Panc1 (cell line): ENCODE results near the gene PTPRO. TPM values are rescaled to one million over a fixed set of nuclear protein-coding genes. Genes with fewer than 3 reads are reported as not detected.

Experiments used
- ATAC-seq: fragments of 200-7000 bp; cut with Tn5 transposase; 2 replicates; pipeline ENCODE4 v1.9.1; 2020; ENCODE audit warnings: mild to moderate bottlenecking, moderate library complexity
- BruUV-seq: library from RNA; stranded (reverse); fragments of 400-500 nt; replicated peaks from 2 replicates; lab custom pipeline; 2021; lab: Mats Ljungman, UMichigan
- CTCF ChIA-PET: fragments of 300-600 bp; sonication (Branson Sonifier 250); formaldehyde crosslinking; loops from one replicate; lab custom pipeline; 2022; ENCODE audit warnings: antibody characterized with exemption; lab: Charles Lee
- POLR2A ChIA-PET: fragments of 300-600 bp; sonication (Branson Sonifier 250); formaldehyde crosslinking; loops from one replicate; lab custom pipeline; 2022; ENCODE audit warnings: antibody characterized with exemption; lab: Charles Lee
- DNase-seq: peaks from one replicate; pipeline ENCODE4 v3.0.0-alpha.2; 2010; ENCODE audit warnings: low read depth, low spot score
- H3K27ac ChIP-seq: 2 replicates; pipeline ENCODE4 v1.5.1; 2011; ENCODE audit warnings: mild to moderate bottlenecking, low read length, inconsistent platforms
- H3K27me3 ChIP-seq: fragments of 200-500 bp; sonication (Bioruptor generic); 2 replicates; pipeline ENCODE4 v1.6.0; 2014; ENCODE audit warnings: low read length, inconsistent platforms; ENCODE audit not compliant: control insufficient read depth, insufficient read depth
- H3K36me3 ChIP-seq: fragments of 200-500 bp; sonication (Bioruptor generic); 2 replicates; pipeline ENCODE4 v1.5.1; 2014; ENCODE audit warnings: inconsistent platforms, mild to moderate bottlenecking, low read length, moderate library complexity; ENCODE audit not compliant: control insufficient read depth, insufficient read depth
- H3K4me1 ChIP-seq: 2 replicates; pipeline ENCODE4 v1.5.1; 2011; ENCODE audit warnings: inconsistent platforms, mild to moderate bottlenecking, low read length, moderate library complexity; ENCODE audit not compliant: control insufficient read depth, insufficient read depth
- H3K4me3 ChIP-seq, 2 experiments: 2 replicates each; pipeline ENCODE4 v1.5.1; 2011 to 2012; ENCODE audit warnings: low read depth in 2 of 2, low read length in 2 of 2, mild to moderate bottlenecking in 2 of 2, inconsistent platforms in 1 of 2, moderate library complexity in 1 of 2
- H3K9me3 ChIP-seq: fragments of 200-500 bp; sonication (Bioruptor generic); 2 replicates; pipeline ENCODE4 v1.5.1; 2014; ENCODE audit warnings: low read depth, mild to moderate bottlenecking, inconsistent platforms, low read length, moderate library complexity; ENCODE audit not compliant: control insufficient read depth, insufficient read depth
- CTCF ChIP-seq: fragments of 450-650 bp; IDR thresholded peaks from 2 replicates; pipeline ENCODE4 v1.5.1; 2017; ENCODE audit warnings: mild to moderate bottlenecking
- POLR2AphosphoS5 ChIP-seq: IDR thresholded peaks from 2 replicates; pipeline ENCODE4 v1.6.1; 2012; ENCODE audit warnings: mild to moderate bottlenecking, low read depth, low read length, moderate library complexity
- REST ChIP-seq, 2 experiments: IDR thresholded peaks; 2 replicates each; pipeline ENCODE4 v1.6.1; 2011 to 2012; ENCODE audit warnings: low read depth in 2 of 2, control low read depth in 1 of 2, low read length in 1 of 2, mild to moderate bottlenecking in 1 of 2, moderate library complexity in 1 of 2; ENCODE audit not compliant: insufficient read depth in 1 of 2
- SIN3A ChIP-seq: IDR thresholded peaks from 2 replicates; pipeline ENCODE4 v1.6.1; 2012; ENCODE audit warnings: low read depth, mild to moderate bottlenecking, low read length, moderate library complexity, borderline replicate concordance; ENCODE audit not compliant: insufficient read depth
- TCF7L2 ChIP-seq: IDR thresholded peaks from 2 replicates; pipeline ENCODE4 v1.6.1; 2011; ENCODE audit warnings: mild to moderate bottlenecking, low read depth, low read length, inconsistent platforms
- in situ Hi-C: cut with HindIII; loops from 2 replicates; pipeline ENCODE4 v1.10.0; 2016; ENCODE audit warnings: low sequenced_read_pairs, low pct_unique_long_range_greater_than_20kb
- intact Hi-C: fragments of 100-400 bp; cut with micrococcal nuclease; formaldehyde crosslinking; loops from one replicate; pipeline ENCODE4 v1.10.0; 2022; ENCODE audit not compliant: unreplicated experiment
- total RNA-seq: library from RNA; stranded (reverse); gene quantifications from one replicate; pipeline ENCODE4 v1.2.1, GENCODE V29; 2021; ENCODE audit not compliant: unreplicated experiment

Gene PTPRO
- total RNA-seq, 1 experiment from 2014 or later = not detected

GRCh38 chr12:15428632-15429031 lies 106.3 kb downstream of the PTPRO start:
- no peak for DNase-seq
- H3K9me3 ChIP-seq = no peaks in the 10 kb centered on the region
- intact Hi-C loops = no loop called here
- H3K4me1 ChIP-seq = no peaks in the 10 kb centered on the region
- in situ Hi-C loops = no loop called here
- H3K27ac ChIP-seq = no peak overlapping the region
- POLR2A ChIA-PET = no interaction called here
- TF ChIP-seq POLR2AphosphoS5 = no peak
- no peak overlapping the region for H3K4me3 ChIP-seq
- no TSS peak for BruUV-seq
- H3K27me3 ChIP-seq = no peaks in the 10 kb centered on the region
- no peak for ATAC-seq
- no peaks in the 10 kb centered on the region for H3K36me3 ChIP-seq
- CTCF ChIA-PET = no interaction called here

- in situ Hi-C loops (no loop called here), intact Hi-C loops (no loop called here)
- H3K4me3 ChIP-seq = no peak overlapping the region
- DNase-seq (no peak), ATAC-seq (no peak)
- no peaks in the 10 kb centered on the region for H3K4me1 ChIP-seq
- TF ChIP-seq REST (IDR thresholded peaks at IDR 0.05; ENCODE audit: insufficient read depth in 1 of 2, low read depth in 2 of 2, low read length in 1 of 2) = no peak
- TF ChIP-seq POLR2AphosphoS5 = no peak
- no peak for TF ChIP-seq CTCF
- no peak for TF ChIP-seq TCF7L2
- TF ChIP-seq SIN3A = no peak
- H3K27me3 ChIP-seq = no peaks in the 10 kb centered on the region
- POLR2A ChIA-PET = no interaction called here
- no TSS peak for BruUV-seq
- H3K9me3 ChIP-seq = no peaks in the 10 kb centered on the region
- no peak overlapping the region for H3K27ac ChIP-seq
- CTCF ChIA-PET = no interaction called here
- no peaks in the 10 kb centered on the region for H3K36me3 ChIP-seq
Measured at GRCh38 chr12:15429262-15429661, 107.0 kb downstream of the PTPRO start.

- no peak overlapping the region for H3K4me3 ChIP-seq
- no peaks in the 10 kb centered on the region for H3K9me3 ChIP-seq
- POLR2A ChIA-PET = no interaction called here
- in situ Hi-C loops = no loop called here
- H3K27ac ChIP-seq = no peak overlapping the region
- H3K27me3 ChIP-seq = no peaks in the 10 kb centered on the region
- no peaks in the 10 kb centered on the region for H3K4me1 ChIP-seq
- TF ChIP-seq REST (IDR thresholded peaks at IDR 0.05; ENCODE audit: insufficient read depth in 1 of 2, low read depth in 2 of 2, low read length in 1 of 2) (peak in 1 of 2 experiments; percentile 73; a peak in 2 of 4 replicates), CTCF (no peak)
- CTCF ChIA-PET = no interaction called here
- intact Hi-C loops = no loop called here
- no peaks in the 10 kb centered on the region for H3K36me3 ChIP-seq
- DNase-seq (no peak), ATAC-seq (no peak)
- BruUV-seq = no TSS peak
Measured at GRCh38 chr12:15435597-15435996, 113.3 kb downstream of the PTPRO start.
